Stimulated activated CD4-positive, alpha-beta T cell treated with anti-CD3 and anti-CD28 coated beads, Interleukin-4, amount 100 ng/mL, for 1 hour (primary cell): ENCODE data around the gene LDHA.

Experiments
- DNase-seq: peaks from one replicate; pipeline ENCODE4 v3.0.0-alpha.2; 2020

LDHA gene

DNA sequence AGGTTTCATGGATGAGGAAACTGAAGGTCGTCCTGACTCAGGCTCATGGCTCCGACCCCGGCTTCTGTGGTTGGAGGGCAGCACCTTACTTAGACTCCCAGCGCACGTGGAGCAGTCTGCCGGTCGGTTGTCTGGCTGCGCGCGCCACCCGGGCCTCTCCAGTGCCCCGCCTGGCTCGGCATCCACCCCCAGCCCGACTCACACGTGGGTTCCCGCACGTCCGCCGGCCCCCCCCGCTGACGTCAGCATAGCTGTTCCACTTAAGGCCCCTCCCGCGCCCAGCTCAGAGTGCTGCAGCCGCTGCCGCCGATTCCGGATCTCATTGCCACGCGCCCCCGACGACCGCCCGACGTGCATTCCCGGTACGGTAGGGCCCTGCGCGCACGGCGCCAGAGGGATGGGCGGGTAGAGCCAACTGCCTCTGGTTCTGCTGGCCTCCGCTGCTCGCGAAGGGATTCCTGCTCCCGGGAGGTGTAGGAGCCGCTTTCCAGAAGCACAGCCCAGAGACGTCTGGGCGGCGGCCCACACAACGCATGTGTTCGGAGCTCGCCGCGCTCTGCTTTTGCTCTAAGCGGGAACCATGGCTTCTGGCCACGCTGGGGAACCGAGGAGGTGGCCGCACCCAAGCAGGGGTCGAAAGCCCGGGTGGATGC is at the start of gene LDHA:
Gene LDHA (plus strand): TSS at position 289 of the 653 bp plus-strand sequence. CDS start 2,280 bp downstream, outside the sequence.
- DNase-seq: peak; percentile 100

DNA sequence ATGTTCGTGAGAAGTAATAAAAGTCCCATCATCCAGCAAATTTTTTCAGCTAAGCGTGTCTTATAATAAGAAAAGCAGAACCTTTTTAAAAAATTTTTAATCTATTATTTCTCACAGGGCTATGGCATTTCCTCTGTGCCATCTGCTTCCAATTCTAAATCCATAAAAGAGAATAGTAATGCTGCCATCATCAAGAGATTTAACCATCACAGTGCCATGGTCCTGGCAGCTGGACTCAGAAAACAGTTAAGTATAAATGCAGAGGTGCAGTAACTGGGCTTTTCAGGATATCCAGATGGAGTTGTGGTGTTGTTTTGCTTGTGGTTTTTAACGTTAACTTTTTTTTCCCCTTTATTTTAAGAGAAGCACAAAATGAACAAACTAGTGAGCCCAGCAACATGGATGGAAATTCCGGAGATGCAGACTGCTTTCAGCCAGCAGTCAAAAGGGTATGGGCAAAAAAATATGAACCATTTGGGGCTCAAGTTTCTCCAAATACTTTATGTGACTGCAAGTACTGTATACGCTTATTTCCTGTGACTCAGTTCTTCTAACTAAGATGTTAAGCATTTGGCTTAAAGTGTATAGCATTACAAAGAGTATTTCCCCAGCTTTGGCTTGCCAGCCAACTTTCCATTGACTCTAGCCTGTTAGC is 46.8 kb upstream of the LDHA start:
- DNase-seq: no peak

DNA sequence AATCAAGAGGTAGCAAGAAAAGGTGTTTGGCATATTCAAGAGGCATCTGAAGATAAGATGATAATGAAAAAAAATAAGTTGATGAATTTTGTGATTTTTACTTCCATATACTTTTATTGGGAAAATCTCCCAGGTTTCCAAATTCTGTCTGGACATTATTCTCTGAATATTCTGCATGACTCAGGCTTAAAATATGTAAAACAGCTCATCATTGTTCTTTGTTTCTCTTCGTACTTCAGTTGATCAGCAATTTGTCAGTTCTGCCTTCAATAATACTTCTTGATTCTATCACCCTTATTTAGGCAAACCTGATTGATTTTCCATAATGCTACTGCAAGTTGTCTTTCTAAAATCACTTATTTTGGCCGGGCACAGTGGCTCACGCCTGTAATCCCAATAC is 41.8 kb upstream of the LDHA start:
- no peak for DNase-seq

DNA sequence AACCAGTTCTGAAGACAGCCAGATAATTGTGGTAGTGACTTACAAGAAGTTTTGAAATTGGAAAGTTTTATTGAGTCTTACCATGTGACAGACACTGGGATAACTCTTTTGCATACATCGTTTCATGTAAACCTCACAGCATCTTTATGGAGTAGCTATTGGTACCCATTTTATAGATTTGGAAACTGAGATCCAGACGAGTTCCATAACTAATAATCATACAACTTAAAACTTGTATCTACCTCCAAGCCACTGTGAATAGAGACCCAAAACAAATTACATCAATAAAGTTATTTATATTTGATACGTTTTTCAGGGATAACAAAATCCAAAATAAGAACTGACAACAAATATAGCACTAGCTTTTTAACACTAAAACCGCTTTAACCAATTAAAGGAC is 35.7 kb upstream of the LDHA start:
- DNase-seq: no peak

DNA sequence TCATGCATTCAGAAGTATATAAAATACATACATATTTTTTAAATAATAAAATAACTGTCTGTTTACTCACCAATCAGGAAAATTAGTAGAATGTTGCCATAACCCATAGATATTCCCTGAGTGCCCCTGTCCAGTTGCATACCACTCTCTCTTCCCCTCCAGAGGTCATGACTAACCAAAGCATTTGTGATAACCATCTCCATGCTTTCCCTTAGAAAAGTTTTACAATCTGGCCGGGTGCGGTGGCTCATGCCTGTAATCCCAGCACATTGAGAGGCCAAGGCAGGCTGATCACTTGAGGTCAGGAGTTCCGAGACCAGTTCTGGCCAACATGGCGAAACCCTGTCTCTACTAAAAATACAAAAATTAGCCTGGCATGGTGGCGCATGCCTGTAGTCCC is 33.2 kb upstream of the LDHA start:
- DNase-seq: no peak

DNA sequence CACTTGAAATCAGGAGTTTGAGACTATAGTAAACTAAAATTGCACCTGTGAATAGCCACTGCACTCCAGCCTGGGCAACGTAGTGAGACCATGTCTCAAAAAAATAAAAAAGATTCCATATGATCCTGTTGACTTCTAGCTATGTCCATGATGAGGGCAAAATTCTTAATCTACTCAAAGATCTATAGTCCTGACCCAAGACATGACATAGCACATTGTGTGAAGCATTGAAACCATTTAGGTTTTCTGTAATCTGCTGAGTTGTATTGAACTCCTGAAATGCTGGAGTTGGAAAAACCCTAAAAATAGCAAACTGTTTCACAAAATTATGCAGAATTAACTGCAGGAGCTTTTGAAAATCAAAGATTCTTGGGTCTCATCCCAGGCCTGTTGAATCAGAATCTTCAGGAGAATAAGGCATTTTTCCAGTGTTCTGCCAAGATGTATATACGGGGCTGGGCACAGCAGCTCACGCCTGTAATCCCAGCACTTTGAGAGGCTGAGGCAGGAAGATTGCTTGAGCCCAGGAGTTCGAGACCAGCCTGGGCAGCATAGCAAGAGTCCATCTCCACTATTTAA is 29.8 kb upstream of the LDHA start:
- no peak for DNase-seq

DNA sequence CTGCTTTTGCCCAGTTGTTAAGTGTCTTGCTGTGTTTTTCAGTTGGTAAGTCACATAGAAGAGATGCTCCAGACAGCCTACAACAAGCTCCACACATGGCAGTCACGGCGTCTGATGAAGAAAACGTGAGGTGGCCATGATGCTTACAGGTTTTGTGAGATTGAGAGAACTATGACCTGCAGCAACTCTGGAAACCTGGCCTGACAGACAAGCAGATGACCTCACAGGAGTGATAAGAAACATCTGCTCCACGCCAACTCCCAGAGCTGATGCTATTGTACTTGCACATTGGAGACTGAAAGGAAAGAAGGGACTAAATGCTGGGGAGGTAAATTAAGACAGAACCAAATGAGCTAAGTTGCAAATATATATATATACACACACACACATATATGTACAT is 28.6 kb upstream of the LDHA start:
- no peak for DNase-seq

DNA sequence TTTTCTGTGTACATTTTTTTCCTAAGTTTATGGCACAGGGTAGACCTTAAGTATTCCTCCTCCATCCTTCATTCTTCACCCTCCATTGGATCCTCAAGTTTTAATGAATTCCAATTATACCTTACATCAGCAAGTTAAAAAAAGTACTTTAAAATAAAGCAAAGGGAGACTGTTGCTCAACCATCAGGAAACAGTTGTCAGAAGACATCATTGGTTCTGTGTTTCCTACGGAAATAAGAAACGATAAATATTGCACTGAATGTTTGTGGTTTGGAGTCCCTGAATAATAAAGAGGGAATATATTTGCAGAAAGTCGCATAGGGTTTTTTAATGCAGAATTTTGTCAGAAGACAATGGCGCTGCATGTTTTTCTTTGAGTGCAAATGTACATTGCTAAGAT is 28.1 kb upstream of the LDHA start:
- DNase-seq: no peak

DNA sequence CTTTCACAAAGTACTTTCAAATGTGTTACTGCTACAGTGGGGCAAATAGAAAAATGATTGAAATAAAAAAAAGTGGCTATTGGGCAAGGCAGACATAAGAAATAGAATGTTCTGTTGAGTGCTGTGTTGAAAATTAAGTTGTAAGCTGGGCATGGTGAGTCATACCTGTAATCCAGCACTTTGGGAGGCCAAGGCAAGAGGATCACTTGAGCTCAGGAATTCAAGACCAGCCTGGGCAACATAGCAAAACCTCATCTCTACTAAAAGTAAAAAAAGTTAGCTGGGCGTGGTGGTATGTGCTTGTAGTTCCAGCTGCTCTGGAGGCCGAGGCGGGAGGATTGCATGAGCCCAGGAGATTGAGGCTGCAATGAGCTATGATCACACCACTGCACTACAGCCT is 26.9 kb upstream of the LDHA start:
- no peak for DNase-seq

DNA sequence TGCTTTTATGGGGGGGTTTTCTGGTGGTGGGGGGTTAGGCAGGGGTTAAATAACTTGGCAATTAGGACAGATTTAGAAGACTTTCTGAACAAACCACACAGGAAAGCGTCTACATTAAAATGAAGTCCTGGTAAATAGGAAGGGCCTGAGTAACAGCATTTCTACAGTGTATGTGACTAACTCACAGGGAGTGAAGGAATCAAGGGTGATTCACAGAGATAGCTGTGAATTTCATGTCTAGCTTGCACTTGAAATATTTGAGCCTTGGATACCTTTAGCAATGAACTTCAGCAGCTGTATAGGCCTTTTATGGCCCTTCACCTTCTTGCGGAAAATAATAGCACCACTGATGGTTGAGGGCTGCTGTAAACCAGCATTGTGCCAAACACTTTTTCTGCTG is 26.1 kb upstream of the LDHA start:
- DNase-seq: no peak

DNA sequence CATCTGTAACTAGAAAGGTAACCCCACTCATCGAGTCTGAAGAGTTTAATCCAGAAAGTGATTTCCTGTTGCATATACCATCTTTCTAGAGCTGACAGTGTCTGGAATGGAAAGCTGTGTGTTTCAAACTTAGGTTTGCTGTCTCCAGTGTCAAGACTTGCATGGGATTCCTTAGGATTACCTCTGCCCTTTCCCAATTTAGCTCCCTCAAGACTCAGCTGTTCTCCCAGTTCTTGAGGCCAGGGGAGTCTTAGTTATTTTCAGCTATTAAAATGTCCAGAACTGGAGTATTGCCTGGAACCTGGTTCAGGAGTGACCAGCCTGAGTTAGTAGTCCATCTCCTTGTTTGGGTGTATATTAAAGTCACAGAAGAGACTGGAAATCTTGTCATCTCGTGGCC is 25.0 kb upstream of the LDHA start:
- no peak for DNase-seq

DNA sequence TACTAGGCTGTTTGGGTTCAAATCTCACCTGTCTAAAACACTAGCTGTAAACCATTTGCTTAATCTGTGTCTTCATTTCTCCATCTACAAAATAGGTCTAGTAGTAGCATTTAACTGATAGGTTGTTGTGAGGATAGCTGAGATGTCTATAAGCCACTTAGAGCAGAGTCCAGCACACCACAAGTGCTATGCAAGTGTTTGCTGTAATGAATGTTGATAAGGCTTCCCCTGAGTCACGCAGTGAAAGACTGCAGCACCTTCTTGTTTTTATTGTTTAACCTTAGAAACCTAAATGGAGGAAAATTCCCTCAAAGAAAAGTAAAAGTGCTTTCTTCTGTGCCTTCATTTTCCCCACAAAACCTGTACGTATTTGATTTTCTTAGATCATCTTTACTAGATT is 23.1 kb upstream of the LDHA start:
- DNase-seq: no peak

DNA sequence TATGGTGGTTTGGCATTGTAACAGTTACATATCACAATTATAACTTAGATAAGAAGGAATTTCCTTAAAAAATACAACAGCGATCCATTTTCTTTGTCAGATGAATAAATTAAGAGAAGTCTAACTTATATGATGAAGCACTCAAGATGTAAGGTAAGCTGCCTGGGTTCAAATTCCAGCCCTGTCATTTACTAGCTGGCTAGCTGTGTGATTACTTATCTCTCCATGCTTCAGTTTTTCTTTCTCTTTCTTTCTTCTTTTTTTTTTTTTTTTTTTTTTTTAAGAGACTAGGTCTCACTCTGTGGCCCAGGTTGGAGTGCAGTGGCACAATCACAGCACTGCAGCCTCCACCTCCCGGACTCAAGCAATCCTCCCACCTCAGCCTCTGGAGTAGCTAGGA is 22.2 kb upstream of the LDHA start:
- no peak for DNase-seq

DNA sequence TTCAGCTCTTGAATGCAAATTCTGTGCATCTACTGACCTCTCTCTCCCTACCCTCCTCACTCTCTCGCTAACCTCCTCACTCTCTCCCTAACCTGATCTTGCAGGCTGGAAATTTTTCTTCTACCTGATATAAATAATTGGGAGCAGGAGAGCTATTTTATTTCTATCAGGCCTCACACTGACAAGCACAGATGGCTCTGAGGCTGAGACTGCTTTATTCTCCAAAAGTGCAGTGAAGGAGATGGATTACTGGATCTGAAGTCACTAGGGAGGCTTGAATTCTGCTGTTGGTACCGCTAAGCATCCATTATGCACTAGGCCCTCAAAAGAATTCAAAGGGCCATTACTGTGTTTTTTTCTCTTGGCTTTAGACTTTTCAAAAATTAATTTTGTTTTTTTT is 19.4 kb upstream of the LDHA start:
- DNase-seq: no peak

DNA sequence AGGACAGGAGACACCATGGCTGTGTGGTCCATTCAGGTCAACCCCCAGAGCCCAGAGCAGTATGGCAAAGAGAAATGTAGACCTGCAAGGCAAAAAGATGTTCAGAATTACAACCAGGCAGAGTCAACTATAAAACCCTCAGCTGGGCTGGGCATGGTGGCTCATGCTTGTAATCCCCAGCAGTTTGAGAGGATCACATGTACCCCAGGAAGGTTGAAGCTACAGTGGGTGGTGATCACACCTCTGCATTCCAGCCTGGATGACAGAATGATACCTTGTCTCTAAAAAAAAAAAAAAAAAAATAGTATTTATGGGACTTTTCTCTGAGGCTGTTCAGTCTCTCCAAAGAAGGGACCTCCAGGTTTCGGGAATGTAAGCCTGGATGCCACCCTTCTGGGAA is 18.4 kb upstream of the LDHA start:
- no peak for DNase-seq

DNA sequence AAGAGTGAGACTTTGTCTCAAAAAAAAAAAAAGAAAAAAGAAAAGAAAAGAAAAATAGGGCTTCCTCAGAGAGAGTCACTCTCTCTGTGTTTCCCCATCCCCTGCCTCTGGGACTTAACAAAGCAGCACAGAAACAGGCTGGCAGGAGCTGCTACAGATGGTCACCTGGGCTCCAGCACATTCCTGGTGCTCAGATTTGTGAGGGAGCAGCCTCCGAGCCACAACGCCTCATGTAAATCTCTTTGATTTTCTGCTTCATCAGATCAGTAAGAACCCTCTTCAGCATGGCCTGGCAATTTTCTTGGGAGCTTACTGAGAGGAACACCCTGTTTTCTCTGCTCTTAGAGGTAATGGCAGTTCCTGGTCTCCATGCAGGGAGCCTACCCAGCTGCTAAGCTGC is 15.2 kb upstream of the LDHA start:
- no peak for DNase-seq

DNA sequence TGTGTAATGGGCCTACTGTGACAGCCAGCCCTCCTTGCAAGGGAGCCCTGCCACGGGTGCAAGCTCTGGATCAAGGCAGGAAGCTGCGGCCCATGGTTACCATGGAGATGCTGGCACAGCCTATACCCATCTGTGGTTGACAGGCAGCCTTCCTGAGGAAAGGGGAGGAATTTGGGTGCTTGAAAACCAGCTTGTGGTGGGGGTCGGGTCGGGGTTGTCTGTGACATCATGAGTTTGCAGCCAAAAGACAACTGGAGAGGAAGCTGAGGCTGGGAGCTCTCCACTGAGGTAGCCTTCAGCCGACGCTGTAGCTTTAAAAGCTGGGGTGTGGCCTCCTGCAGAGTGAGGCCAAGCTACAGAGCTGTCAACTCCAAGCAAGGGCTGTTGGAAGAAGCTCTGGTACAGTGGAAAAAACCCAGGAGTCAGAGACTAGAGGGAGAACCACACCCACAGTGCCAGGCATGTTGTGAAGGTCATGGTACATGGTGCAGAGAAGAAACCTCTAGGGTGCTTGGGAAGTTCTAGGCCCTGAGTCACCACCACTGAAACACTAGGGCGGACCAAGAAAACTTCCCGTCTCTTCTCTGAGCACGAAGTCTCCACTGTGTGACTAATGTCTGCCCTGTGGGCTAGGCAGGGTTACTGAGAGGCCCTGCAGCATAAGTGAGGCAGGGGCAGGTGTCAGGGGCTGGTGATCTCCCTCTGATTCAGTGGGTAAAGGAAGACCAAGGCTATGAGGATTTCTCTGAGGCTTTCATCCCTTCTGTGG is 10.8 kb upstream of the LDHA start:
- DNase-seq: peak; percentile 70

DNA sequence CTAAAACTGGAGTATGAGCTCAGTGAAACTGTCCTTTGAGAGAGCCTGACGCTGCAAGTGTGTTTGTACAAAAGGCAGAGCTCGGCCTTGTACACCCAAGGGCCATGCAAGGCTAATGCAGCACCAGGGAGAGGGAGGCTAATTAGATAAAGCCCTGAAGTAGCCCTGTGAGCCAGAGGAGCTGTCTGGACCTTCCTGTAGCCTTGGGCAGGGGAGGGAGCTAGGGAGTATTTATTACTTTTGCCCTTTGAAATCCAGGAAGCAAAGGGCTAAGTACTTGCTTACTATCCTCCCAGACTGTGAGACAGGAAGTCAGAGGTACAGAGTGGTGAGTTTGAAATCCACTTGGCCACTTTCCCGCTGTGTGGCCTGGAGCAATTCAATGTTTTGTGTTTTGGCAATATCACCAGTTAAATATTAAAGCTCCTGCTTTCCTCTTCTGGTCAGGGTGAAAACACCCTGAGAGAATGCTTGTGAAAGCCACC is 10.2 kb upstream of the LDHA start:
- no peak for DNase-seq

DNA sequence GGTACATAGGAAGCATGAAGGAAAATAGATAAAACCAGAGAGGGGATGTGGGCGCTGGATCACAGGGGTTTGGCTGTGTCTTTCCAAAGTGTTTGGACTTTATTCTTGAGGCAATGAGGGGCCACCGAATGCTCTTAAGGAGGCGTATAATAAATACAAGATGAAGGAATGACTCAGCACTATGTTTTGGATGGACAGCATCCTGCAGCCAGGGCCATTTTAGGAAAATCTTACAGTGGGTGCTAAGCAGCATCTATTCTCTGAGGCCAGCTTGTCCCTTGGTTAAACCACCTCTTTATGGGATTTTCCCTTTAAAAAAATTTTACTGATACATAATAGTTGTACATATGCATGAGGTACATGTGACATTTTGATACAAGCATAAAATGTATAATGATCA is 4.3 kb upstream of the LDHA start:
- no peak for DNase-seq

DNA sequence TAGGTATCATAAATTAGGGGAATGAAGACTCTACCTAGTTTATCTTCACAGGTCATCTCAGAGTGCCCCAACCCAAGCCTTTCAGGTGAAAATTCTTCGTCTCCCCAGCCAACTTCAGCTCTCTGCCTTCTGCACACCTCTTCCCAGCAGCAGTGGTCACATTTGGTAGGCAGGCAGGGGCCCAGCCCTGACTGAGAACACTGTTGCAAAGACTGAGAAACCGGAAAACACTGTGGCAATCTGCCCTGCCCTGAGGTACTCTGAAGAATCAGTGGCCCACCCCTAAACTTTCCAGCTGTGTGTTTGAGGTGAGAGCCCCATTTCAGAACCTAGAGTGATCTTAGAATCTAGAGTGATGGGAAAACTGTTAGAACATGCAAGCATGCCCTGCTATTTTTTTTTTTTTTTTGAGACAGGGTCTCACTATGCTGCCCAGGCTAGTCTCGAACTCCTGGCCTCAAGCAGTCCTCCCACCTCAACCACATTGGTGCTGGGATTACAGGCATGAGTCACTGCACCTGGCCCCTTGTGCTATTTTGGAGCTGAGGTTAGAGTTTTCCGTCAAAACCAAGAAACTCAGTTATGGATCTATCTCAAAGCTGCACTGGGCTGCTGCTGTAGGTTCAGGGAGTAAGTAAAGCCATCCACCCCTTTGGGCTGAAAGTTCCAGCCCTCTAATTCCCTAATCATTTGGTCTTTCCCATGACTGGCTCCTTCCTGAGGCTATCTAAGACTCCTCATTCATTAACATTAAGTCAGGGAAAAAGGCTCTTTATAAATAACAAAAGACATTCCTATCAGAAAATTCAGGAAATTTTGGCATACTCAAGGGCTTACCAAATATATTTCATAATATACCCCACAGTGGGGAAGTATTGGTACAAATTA is 1.7 kb upstream of the LDHA start:
- DNase-seq: no peak

DNA sequence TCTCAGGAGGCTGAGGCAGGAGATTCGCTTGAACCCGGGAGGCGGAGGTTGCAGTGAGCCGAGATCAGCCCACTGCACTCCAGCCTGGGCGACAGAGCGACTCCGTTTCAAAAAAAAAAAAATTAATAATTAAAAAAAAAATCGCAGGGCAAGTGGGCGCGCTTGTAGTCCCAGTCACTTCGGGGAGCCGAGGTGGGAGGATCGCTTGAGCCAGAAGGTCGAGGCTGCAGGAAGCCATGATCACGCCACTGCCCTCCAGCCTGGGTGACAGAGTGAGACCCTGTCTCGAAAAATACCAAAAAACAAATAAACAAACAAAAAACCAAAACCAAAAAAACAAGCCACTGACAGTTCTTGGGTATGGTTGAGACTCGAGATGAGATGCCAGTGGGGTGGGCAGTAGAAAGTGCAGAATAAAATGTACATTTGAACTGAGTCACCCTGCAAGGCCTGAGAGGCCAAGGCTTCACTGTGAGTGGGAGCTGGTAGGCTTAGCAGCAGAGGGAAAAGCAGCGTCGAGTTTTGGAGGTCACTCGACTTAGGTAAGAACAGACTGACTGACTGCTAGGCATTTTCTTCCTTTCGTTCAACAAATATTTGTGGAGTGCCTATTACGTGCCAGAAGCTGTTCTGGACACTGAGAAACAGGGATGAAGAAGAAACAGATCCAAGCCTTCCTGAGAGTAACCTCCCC is 635 bp upstream of the LDHA start:
- DNase-seq: peak; percentile 32
